Stimulated activated CD4-positive, alpha-beta T cell treated with anti-CD3 and anti-CD28 coated beads, TNF-alpha, amount 100 ng/mL, for 4 hours (primary cell): ENCODE measurements around the gene DNAJC30.

Experiments
- DNase-seq, 3 experiments: peaks; one replicate each; pipeline ENCODE4 v3.0.0-alpha.2; 2020; ENCODE audit warnings: low read depth in 3 of 3

DNAJC30 gene

GRCh38 chr7:73708961-73709549, 25.8 kb upstream of the DNAJC30 start:
- no peak for DNase-seq

DNA sequence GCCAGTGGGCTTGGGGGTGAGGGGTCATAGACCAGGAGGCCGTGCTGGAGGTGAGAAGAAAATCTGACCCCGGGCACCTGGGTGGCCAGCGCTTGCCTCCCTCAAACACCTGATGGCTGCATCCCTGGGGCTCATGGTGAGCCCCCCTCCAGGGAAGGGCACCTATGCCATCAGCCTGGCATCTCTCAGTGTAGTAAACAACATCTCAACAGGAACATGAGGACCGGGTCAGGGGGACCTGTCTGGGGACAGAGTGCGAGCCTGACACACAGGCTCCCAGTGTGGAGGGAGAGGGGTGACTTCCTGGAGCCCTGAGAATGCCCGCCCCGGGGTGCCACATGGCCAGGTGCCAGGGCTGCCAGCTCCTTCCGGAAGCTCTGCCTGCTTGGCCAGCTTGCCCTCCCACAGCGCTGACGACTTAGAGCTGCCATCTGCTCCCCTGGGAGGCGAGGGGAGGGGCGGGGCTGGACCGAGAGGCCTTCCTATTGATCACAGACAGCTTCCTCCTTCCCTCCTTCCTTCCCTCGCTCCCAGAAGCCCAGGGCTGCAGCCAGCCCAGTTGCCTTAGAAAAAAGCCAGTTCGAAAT, 23.9 kb upstream of the DNAJC30 start:
- DNase-seq = no peak

DNA sequence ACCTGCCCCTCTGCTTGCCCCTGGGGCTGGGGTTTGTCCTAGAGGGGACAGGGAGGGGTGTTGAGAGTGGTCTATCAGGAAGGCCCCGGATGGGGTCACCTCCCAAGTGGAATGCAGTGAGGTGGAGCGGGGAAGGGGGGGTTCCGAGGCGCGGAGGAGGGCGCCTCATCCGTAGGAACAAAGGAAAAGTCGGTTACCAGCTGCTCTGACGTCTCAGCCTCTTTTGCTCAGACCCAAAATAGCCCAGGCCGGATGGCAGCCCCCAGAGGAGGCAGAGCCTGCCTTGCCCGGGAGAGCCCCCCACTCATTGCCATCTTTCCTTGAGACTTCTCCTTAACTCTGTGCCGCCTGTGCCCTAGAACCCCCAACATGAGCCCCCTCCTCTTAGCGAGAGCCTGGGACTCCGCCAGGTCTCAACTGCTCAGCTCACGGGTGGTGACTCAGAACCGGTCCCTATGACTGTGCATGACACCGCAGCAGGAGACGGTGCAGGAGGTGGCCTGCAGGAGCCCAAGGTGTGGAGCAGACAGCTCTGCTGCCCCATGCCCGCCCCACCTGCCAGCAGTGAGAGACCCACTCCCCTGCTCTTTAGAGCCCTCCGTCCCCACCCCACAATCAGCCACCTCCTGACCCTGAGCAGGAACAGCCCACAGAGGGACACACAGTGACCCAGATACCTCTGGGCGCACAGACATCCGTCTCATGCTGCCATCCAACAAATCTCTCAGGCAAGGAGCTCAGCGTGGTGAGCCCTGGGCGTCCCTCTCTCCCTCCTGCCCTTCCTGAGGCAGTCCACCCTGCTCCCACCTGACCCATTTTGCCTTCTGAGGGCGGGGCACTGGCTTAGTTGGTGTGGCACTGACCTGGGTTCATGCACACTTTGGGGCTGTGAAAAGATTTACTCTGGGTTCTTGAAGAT, 23.1 kb upstream of the DNAJC30 start:
- no peak for DNase-seq

GRCh38 chr7:73705551-73705920, 22.3 kb upstream of the DNAJC30 start:
- DNase-seq = no peak

DNA sequence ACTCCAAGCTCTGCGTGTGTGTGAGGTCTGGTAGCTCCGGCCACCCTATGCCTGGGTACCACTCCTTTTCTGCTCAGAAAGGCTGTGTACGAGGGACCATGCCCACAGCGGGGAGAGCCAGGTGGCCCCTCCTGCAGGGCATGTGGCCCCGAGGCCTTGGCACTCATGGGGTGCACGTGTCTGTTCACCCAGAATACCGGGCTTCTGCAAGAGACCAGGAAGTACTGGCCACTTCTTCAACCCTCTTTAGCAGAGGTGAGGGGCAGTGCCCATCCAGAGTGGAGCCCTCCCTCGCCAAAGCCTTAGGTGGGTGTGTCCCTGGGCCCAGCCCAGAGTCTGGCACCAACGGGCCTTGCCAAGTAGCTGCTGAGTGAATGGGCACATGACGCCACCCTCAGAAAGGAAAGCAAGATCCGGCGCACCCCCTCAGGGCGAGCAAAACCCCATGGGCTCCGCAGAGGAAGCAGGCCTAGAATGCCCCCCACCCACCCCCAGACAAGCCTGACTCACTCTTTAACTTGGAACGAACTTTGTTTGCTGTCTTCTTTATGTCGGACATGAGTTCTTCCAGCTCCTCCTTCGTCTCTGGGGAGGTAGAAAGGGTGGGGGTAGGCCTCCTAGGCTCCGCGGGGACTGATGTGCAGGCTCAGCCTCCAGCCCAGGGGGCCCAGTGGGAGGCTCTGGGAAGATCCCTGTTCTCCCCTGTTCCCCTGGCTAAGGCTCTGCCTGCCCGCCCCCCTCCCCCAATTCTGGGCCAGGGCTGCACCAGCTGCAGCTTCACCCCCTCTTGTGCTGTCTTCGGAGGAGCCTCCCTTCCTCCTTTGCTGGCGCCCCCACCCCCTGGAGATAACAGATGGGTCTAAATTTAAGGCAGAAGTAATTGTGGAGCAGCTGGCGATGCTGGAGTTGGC, 21.6 kb upstream of the DNAJC30 start:
- no peak for DNase-seq

DNA sequence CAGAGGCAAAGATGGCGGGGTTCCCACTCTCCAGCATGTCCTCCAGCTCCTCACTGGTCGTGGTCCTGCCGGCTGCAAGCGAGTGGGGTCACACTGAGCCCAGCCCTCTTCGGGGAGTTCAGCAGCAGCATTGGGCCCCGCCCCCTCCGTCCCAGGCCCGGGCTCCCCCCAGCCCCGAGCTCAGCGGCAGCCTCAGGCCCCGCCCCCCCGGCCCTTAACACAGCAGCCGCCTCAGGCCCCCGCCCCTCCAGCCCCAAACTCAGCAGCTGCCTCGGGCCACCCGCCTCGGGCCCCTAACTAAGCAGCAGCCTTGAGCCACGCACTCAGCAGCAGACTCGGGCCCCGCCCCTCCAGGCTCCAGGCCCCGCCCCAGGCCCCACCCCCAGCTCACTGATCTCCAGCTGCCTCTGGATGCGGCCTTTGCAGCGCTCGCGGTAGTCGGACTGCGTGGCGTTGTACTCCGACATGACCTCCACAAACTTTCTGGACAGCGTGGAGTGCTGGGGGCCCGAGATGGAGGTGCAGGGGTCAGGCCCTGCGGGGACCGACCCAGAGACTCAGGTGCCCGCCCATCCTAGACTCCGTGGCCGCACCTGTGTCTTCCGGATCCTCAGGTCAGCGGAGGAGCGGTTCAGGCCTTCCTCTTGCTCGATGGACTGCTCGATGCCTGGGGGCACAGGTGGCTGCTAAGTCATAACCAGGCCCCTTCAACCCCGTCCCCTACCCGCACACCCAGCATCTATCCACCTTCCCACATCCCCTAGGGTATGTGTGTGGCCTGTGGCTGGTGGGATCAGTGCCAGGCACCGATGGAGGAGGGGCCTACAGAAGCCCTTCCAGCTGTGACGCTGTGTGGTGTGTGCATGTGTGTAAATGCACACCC, 20.7 kb upstream of the DNAJC30 start:
- no peak for DNase-seq

GRCh38 chr7:73703225-73703624, 20.0 kb upstream of the DNAJC30 start:
- no peak for DNase-seq

DNA sequence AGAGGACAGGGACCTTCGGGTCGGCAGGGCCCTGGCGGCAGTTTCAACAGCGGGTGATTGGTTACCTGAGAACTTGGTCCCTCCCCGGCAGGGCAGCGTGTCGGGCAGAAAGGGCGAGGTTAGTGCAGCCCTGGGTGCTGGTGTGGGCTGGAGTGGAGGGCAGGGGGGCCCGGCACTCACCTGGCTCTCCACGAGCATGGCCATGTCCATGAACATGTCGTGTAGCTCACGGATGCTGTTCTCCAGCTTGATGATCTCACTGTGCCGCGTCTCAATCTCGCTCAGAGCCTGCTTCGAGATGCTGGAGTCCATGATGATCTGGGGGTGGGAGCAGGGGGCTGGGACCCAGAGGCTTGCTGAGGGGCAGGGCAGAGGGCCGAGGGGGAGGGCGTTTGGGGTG, 19.4 kb upstream of the DNAJC30 start:
- DNase-seq = no peak

- DNase-seq = no peak
These were observed 19.0 kb upstream of the DNAJC30 start for GRCh38 chr7:73702226-73702625.

- no peak for DNase-seq
These were observed 18.2 kb upstream of the DNAJC30 start for GRCh38 chr7:73701357-73701995.

DNA sequence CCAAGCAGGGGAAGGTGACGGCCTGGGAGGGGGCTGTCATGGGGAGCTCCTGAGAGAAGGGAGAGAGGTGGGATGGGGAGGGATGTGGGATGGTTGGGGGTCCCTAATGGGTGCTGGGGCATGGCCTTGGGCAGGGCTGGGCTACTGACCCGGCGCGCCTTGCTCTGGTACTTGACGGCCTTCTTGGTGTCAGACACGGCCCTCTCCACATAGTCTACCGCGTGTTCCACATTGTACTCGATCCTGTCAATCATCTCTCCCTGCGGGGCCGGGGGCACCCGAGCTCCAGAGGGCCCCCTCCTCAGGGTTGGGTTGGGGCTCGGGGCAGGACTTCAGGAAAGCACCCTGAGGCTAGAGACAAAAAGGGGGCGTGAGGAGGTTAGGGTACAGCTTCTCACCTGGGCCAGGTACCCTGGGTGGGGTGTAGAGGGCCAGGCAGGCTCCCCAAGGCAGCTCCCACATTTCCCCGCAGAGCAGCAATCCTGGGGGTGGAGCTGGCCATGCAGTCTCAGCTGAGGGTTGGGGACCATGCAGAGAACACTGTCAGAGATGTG, 17.4 kb upstream of the DNAJC30 start:
- DNase-seq = no peak

- DNase-seq = no peak
These were observed 16.8 kb upstream of the DNAJC30 start for GRCh38 chr7:73700069-73700423.

DNA sequence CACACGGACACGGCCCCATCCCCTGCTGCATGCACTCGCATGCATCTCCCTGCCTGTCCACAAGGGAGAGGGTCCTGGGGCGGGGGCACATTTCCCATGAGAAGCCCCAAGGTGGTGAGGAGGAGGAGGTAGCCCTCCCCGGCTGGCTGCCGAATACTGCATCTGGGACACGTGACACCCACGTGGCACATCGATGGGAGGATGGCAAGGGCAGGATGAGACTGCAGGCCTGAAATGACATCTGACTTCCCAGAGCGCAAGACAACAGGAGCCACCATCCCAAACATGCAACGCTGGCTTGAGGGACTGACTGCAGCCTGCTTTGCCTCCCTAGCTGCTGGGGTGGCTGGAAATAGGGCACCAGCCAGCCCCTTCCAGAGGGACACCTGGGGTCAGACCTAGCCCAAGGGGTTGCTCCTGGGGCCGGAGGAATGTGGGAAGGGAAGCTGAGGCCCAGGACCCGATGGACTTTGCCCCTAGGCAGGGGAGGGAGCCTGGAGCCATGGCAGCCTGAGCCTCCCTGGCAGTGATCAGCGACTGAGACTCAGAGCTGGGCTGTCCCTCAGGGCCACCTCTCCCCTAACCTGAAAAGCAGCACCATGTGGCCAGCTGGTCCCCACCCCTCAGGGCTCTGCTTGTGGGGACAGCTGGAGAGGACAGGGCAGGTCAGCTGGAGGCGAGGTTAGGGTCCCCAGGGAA, 16.3 kb upstream of the DNAJC30 start:
- no peak for DNase-seq

- no peak for DNase-seq
These were observed 15.2 kb upstream of the DNAJC30 start for GRCh38 chr7:73698410-73698809.

DNA sequence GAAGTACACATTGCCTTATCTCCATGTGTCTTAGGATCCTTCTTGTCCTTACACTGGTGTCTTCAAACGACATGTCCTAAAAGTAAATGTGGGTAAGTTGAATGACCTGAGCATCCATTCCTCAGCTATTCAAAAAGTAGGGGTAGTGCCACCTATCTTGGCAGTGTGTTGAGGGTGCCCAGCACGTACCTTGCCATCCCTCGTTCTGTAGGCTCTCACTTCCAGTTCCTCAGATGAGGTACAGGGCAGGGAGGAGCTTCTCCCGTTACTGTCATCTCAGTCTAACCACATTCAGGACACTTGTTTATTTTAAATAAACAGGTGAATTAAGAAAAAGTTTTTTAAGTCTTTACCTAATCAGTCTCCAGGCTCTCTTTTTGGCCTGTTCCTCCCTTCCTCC, 13.1 kb upstream of the DNAJC30 start:
- no peak for DNase-seq

GRCh38 chr7:73690646-73691045, 7.4 kb upstream of the DNAJC30 start:
- no peak for DNase-seq

DNA sequence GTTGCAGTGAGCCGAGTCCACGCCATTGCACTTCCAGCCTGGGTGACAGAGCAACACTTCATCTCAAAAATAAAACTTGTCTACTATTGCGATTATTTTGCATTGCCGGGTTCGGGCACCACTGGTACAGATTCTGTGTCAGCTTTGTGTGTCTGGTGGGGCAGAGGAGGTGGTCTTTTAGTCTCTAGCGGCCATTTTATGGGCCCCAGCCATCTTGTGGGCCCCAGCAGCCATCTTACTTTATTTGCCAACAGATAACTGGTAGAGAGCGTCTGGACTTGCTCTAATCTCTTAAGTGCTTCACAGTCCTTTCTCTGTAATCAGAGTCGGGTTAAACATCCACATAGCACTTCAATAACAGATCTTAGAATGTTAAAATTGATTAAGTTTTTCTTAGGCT, 5.0 kb upstream of the DNAJC30 start:
- DNase-seq = no peak

DNA sequence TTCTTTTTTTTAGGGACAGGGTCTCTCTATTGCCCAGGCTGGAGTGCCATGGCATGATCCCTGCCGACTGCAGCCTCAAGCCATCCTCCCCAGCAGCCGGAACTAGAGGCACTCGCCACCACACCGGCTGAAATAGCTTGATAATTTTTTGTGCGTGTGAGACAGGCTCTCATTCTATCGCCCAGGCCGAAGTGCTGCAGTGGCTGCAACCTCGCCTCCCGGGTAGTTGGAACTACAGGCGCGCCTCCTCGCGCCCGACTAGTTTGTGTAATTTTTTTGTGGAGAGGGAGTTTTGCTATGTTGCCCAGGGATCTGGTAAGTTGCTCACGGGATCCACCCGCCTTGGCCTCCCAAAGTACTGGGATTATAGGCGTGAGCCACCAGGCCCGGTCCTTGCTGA, 2.1 kb upstream of the DNAJC30 start:
- DNase-seq = no peak

- no peak for DNase-seq
These were observed 788 bp upstream of the DNAJC30 start for GRCh38 chr7:73683788-73684693.
